GM23338 (cell line): Measurements from ENCODE around the gene VRK3. TPM values are rescaled to one million over a fixed set of nuclear protein-coding genes. Genes with fewer than 3 reads are reported as not detected.

ENCODE experiments used
- ATAC-seq: fragments of 200-7000 bp; cut with Tn5 transposase; 3 replicates; pipeline ENCODE4 v1.9.1; 2020
- DNase-seq: peaks from one replicate; pipeline ENCODE4 v3.0.0-alpha.2; 2015; ENCODE audit warnings: low spot score
- H2AFZ ChIP-seq: fragments of 200-600 bp; sonication (generic); 2 replicates; pipeline ENCODE4 v1.8.0; 2016; ENCODE audit warnings: antibody characterized with exemption, mild to moderate bottlenecking, moderate library complexity
- H3F3A ChIP-seq: fragments of 200-600 bp; sonication (generic); replicated peaks from 2 replicates; pipeline ENCODE4 v1.8.0; 2017; ENCODE audit warnings: antibody characterized with exemption, mixed run types, low read depth
- H3K27ac ChIP-seq: fragments of 200-600 bp; sonication (generic); 2 replicates; pipeline ENCODE4 v1.6.1; 2016; ENCODE audit warnings: low read depth
- H3K27me3 ChIP-seq: fragments of 200-600 bp; sonication (generic); 2 replicates; pipeline ENCODE4 v1.8.0; 2016; ENCODE audit warnings: mild to moderate bottlenecking, mixed run types, moderate library complexity; ENCODE audit not compliant: insufficient read depth
- H3K36me3 ChIP-seq: fragments of 200-600 bp; sonication (generic); 2 replicates; pipeline ENCODE4 v1.8.0; 2016; ENCODE audit warnings: mild to moderate bottlenecking; ENCODE audit not compliant: insufficient read depth
- H3K4me1 ChIP-seq: fragments of 200-600 bp; sonication (generic); 2 replicates; pipeline ENCODE4 v1.8.0; 2016; ENCODE audit warnings: mild to moderate bottlenecking, moderate library complexity; ENCODE audit not compliant: insufficient read depth
- H3K4me2 ChIP-seq: fragments of 200-600 bp; sonication (generic); 2 replicates; pipeline ENCODE4 v1.7.1; 2017; ENCODE audit warnings: mixed run types
- H3K4me3 ChIP-seq: fragments of 200-600 bp; sonication (generic); 2 replicates; pipeline ENCODE4 v1.6.1; 2016; ENCODE audit warnings: mixed run types
- H3K79me2 ChIP-seq: fragments of 200-600 bp; sonication (generic); replicated peaks from 2 replicates; pipeline ENCODE4 v1.8.0; 2017; ENCODE audit warnings: mild to moderate bottlenecking; ENCODE audit not compliant: insufficient read depth
- H3K9me2 ChIP-seq: fragments of 200-600 bp; sonication (generic); 2 replicates; pipeline ENCODE4 v1.8.0; 2017; ENCODE audit not compliant: insufficient read depth
- H4K20me1 ChIP-seq: fragments of 200-600 bp; sonication (generic); replicated peaks from 2 replicates; pipeline ENCODE4 v1.8.0; 2017; ENCODE audit warnings: mild to moderate bottlenecking; ENCODE audit not compliant: insufficient read depth
- H3K27ac Mint-ChIP-seq: 2 replicates; pipeline ENCODE4 v1.8.0; 2020; ENCODE audit warnings: inconsistent platforms, mild to moderate bottlenecking, moderate library complexity, mixed read lengths
- H3K27me3 Mint-ChIP-seq: 3 replicates; pipeline ENCODE4 v1.8.0; 2022; ENCODE audit warnings: low read depth, mild to moderate bottlenecking, moderate library complexity, mixed read lengths, inconsistent platforms; ENCODE audit not compliant: insufficient read depth, poor library complexity
- H3K36me3 Mint-ChIP-seq: 3 replicates; pipeline ENCODE4 v1.8.0; 2021; ENCODE audit warnings: low read depth, mild to moderate bottlenecking, inconsistent platforms, moderate library complexity, mixed read lengths
- H3K4me1 Mint-ChIP-seq: 3 replicates; pipeline ENCODE4 v1.8.0; 2020; ENCODE audit warnings: mild to moderate bottlenecking, inconsistent platforms, mixed read lengths
- H3K4me3 Mint-ChIP-seq: 3 replicates; pipeline ENCODE4 v1.8.0; 2021; ENCODE audit warnings: moderate library complexity, mild to moderate bottlenecking, inconsistent platforms, mixed read lengths
- H3K9me3 Mint-ChIP-seq: 3 replicates; pipeline ENCODE4 v1.8.0; 2020; ENCODE audit warnings: moderate library complexity, mild to moderate bottlenecking, inconsistent platforms, mixed read lengths
- CREB1 ChIP-seq: fragments of 250-450 bp; sonication (Bioruptor Pico); IDR thresholded peaks from 2 replicates; pipeline ENCODE4 v1.5.0; 2020; ENCODE audit warnings: low read depth, mild to moderate bottlenecking, moderate library complexity
- EZH2 ChIP-seq: fragments of 200-600 bp; sonication (generic); IDR thresholded peaks from one replicate; pipeline ENCODE4 v1.8.0; 2017; ENCODE audit warnings: antibody characterized with exemption, mild to moderate bottlenecking, low read depth; ENCODE audit not compliant: unreplicated experiment
- EZH2phosphoT487 ChIP-seq: fragments of 200-600 bp; sonication (generic); IDR thresholded peaks from one replicate; pipeline ENCODE4 v1.8.1; 2018; ENCODE audit warnings: antibody characterized with exemption; ENCODE audit not compliant: unreplicated experiment
- JUNB ChIP-seq: IDR thresholded peaks from one replicate; pipeline ENCODE4 v1.6.1; 2016; ENCODE audit warnings: antibody characterized with exemption; ENCODE audit not compliant: unreplicated experiment
- NANOG ChIP-seq: IDR thresholded peaks from 2 replicates; pipeline ENCODE4 v1.6.1; 2016; ENCODE audit warnings: antibody characterized with exemption, borderline replicate concordance
- POLR2AphosphoS5 ChIP-seq: IDR thresholded peaks from 2 replicates; pipeline ENCODE4 v1.6.1; 2016; ENCODE audit warnings: antibody characterized with exemption, low read depth
- STAT1 ChIP-seq: IDR thresholded peaks from one replicate; pipeline ENCODE4 v1.6.1; 2016; ENCODE audit warnings: antibody characterized with exemption; ENCODE audit not compliant: unreplicated experiment
- ZNF114 ChIP-seq: fragments of 250-450 bp; sonication (Bioruptor Pico); IDR thresholded peaks from 2 replicates; pipeline ENCODE4 v1.5.0; 2020; ENCODE audit warnings: mild to moderate bottlenecking, moderate library complexity
- ZNF331 ChIP-seq: fragments of 250-450 bp; sonication (Bioruptor Pico); IDR thresholded peaks from 2 replicates; pipeline ENCODE4 v1.5.0; 2020; ENCODE audit warnings: low read depth, mild to moderate bottlenecking, moderate library complexity
- polyA plus RNA-seq: library from polyadenylated mRNA; unstranded; fragments of >200 nt; fragmentation: Nextera tagmentation; extraction: Ambion mirVana; gene quantifications from 2 replicates; pipeline ENCODE4 v1.2.1, GENCODE V29; 2016
- total RNA-seq: library from RNA; depleted of rRNA; stranded (reverse); fragments of >200 nt; shearing (Covaris generic); gene quantifications from 2 replicates; pipeline ENCODE4 v1.2.3, GENCODE V29; 2014
- TF ChIP-seq, protein P1 (sequence below): fragments of 250-450 bp; sonication (Bioruptor Pico); IDR thresholded peaks from 2 replicates; pipeline ENCODE4 v1.5.0; 2020; ENCODE audit warnings: mild to moderate bottlenecking, moderate library complexity
- TF ChIP-seq, protein P2 (sequence below), 2 experiments: fragments of 200-600 bp in 1 of 2; sonication (generic) in 1 of 2; conservative IDR thresholded peaks; 2 replicates each; pipeline versions ENCODE4 v1.5.1 to v1.6.1; 2016 to 2017; ENCODE audit warnings: antibody characterized with exemption in 2 of 2, low read depth in 2 of 2, mild to moderate bottlenecking in 2 of 2, moderate library complexity in 1 of 2
- TF ChIP-seq, protein P3 (sequence below): IDR thresholded peaks from 2 replicates; pipeline ENCODE4 v1.6.1; 2016; ENCODE audit warnings: antibody characterized with exemption
- TF ChIP-seq, protein P4 (sequence below): IDR thresholded peaks from one replicate; pipeline ENCODE4 v1.6.1; 2018; ENCODE audit warnings: antibody characterized with exemption; ENCODE audit not compliant: unreplicated experiment

Gene VRK3
- total and polyA plus RNA-seq, 2 experiments from 2014 or later: 17.4 to 29.1 TPM

DNA sequence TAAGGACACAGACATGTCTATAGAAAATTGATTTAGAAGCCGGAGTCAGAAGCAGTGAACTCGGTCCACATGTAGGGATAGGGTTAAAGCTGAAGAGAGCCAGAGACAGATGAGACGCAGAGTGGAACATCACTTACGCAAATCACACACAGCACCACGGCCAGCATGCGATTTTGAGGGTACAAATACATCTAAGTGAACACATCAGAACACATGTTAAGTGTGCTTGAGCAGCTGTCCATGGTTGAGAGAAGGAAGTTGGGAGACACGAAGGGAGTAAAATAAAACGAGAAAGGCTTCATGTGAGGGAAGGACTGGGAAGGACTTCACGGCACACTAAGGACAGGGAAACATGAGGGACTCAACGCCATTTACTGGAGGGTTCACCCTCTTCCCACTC is 38.8 kb downstream of the VRK3 start:
- no peaks in the 10 kb centered on the region; the same call in 1 of the 2 replicates for H4K20me1 ChIP-seq
- no peaks in the 10 kb centered on the region for H3K27me3 ChIP-seq
- Mint-ChIP-seq H3K9me3 (peaks cover 3% of the 10 kb centered on the region; the same call in 2 of the 3 replicates), H3K27ac (no peak overlapping the region), H3K4me3 (no peak overlapping the region), H3K36me3 (no peaks in the 10 kb centered on the region; the same call in 1 of the 3 replicates), H3K27me3 (peaks cover 9% of the 10 kb centered on the region), H3K4me1 (no peaks in the 10 kb centered on the region; the same call in 2 of the 3 replicates)
- H3K9me2 ChIP-seq: no peaks in the 10 kb centered on the region
- no peak overlapping the region for H3K4me3 ChIP-seq
- no peaks in the 10 kb centered on the region for H3F3A ChIP-seq
- H3K36me3 ChIP-seq: no peaks in the 10 kb centered on the region
- ATAC-seq (no peak), DNase-seq (no peak)
- no peak overlapping the region for H2AFZ ChIP-seq
- TF ChIP-seq JUNB: no peak
- no peak for TF ChIP-seq EZH2
- TF ChIP-seq ZNF114 (CRISPR knock-in tag): no peak
- TF ChIP-seq, protein P1, sequence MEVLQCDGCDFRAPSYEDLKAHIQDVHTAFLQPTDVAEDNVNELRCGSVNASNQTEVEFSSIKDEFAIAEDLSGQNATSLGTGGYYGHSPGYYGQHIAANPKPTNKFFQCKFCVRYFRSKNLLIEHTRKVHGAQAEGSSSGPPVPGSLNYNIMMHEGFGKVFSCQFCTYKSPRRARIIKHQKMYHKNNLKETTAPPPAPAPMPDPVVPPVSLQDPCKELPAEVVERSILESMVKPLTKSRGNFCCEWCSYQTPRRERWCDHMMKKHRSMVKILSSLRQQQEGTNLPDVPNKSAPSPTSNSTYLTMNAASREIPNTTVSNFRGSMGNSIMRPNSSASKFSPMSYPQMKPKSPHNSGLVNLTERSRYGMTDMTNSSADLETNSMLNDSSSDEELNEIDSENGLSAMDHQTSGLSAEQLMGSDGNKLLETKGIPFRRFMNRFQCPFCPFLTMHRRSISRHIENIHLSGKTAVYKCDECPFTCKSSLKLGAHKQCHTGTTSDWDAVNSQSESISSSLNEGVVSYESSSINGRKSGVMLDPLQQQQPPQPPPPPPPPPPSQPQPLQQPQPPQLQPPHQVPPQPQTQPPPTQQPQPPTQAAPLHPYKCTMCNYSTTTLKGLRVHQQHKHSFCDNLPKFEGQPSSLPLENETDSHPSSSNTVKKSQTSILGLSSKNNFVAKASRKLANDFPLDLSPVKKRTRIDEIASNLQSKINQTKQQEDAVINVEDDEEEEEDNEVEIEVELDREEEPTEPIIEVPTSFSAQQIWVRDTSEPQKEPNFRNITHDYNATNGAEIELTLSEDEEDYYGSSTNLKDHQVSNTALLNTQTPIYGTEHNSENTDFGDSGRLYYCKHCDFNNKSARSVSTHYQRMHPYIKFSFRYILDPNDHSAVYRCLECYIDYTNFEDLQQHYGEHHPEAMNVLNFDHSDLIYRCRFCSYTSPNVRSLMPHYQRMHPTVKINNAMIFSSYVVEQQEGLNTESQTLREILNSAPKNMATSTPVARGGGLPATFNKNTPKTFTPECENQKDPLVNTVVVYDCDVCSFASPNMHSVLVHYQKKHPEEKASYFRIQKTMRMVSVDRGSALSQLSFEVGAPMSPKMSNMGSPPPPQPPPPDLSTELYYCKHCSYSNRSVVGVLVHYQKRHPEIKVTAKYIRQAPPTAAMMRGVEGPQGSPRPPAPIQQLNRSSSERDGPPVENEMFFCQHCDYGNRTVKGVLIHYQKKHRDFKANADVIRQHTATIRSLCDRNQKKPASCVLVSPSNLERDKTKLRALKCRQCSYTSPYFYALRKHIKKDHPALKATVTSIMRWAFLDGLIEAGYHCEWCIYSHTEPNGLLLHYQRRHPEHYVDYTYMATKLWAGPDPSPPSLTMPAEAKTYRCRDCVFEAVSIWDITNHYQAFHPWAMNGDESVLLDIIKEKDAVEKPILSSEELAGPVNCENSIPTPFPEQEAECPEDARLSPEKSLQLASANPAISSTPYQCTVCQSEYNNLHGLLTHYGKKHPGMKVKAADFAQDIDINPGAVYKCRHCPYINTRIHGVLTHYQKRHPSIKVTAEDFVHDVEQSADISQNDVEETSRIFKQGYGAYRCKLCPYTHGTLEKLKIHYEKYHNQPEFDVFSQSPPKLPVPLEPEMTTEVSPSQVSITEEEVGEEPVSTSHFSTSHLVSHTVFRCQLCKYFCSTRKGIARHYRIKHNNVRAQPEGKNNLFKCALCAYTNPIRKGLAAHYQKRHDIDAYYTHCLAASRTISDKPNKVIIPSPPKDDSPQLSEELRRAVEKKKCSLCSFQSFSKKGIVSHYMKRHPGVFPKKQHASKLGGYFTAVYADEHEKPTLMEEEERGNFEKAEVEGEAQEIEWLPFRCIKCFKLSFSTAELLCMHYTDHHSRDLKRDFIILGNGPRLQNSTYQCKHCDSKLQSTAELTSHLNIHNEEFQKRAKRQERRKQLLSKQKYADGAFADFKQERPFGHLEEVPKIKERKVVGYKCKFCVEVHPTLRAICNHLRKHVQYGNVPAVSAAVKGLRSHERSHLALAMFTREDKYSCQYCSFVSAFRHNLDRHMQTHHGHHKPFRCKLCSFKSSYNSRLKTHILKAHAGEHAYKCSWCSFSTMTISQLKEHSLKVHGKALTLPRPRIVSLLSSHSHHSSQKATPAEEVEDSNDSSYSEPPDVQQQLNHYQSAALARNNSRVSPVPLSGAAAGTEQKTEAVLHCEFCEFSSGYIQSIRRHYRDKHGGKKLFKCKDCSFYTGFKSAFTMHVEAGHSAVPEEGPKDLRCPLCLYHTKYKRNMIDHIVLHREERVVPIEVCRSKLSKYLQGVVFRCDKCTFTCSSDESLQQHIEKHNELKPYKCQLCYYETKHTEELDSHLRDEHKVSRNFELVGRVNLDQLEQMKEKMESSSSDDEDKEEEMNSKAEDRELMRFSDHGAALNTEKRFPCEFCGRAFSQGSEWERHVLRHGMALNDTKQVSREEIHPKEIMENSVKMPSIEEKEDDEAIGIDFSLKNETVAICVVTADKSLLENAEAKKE: no peak
- no peak for TF ChIP-seq CREB1 (CRISPR knock-in tag)
- no peak for TF ChIP-seq POLR2AphosphoS5
- TF ChIP-seq, protein P2, sequence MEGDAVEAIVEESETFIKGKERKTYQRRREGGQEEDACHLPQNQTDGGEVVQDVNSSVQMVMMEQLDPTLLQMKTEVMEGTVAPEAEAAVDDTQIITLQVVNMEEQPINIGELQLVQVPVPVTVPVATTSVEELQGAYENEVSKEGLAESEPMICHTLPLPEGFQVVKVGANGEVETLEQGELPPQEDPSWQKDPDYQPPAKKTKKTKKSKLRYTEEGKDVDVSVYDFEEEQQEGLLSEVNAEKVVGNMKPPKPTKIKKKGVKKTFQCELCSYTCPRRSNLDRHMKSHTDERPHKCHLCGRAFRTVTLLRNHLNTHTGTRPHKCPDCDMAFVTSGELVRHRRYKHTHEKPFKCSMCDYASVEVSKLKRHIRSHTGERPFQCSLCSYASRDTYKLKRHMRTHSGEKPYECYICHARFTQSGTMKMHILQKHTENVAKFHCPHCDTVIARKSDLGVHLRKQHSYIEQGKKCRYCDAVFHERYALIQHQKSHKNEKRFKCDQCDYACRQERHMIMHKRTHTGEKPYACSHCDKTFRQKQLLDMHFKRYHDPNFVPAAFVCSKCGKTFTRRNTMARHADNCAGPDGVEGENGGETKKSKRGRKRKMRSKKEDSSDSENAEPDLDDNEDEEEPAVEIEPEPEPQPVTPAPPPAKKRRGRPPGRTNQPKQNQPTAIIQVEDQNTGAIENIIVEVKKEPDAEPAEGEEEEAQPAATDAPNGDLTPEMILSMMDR (conservative IDR thresholded peaks at IDR 0.05; ENCODE audit: low read depth in 2 of 2): no peak
- no peak for TF ChIP-seq NANOG
- TF ChIP-seq, protein P3, sequence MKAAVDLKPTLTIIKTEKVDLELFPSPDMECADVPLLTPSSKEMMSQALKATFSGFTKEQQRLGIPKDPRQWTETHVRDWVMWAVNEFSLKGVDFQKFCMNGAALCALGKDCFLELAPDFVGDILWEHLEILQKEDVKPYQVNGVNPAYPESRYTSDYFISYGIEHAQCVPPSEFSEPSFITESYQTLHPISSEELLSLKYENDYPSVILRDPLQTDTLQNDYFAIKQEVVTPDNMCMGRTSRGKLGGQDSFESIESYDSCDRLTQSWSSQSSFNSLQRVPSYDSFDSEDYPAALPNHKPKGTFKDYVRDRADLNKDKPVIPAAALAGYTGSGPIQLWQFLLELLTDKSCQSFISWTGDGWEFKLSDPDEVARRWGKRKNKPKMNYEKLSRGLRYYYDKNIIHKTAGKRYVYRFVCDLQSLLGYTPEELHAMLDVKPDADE: no peak
- TF ChIP-seq STAT1: no peak
- TF ChIP-seq ZNF331 (CRISPR knock-in tag): no peak
- TF ChIP-seq, protein P4, sequence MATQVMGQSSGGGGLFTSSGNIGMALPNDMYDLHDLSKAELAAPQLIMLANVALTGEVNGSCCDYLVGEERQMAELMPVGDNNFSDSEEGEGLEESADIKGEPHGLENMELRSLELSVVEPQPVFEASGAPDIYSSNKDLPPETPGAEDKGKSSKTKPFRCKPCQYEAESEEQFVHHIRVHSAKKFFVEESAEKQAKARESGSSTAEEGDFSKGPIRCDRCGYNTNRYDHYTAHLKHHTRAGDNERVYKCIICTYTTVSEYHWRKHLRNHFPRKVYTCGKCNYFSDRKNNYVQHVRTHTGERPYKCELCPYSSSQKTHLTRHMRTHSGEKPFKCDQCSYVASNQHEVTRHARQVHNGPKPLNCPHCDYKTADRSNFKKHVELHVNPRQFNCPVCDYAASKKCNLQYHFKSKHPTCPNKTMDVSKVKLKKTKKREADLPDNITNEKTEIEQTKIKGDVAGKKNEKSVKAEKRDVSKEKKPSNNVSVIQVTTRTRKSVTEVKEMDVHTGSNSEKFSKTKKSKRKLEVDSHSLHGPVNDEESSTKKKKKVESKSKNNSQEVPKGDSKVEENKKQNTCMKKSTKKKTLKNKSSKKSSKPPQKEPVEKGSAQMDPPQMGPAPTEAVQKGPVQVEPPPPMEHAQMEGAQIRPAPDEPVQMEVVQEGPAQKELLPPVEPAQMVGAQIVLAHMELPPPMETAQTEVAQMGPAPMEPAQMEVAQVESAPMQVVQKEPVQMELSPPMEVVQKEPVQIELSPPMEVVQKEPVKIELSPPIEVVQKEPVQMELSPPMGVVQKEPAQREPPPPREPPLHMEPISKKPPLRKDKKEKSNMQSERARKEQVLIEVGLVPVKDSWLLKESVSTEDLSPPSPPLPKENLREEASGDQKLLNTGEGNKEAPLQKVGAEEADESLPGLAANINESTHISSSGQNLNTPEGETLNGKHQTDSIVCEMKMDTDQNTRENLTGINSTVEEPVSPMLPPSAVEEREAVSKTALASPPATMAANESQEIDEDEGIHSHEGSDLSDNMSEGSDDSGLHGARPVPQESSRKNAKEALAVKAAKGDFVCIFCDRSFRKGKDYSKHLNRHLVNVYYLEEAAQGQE: no peak
- TF ChIP-seq EZH2phosphoT487: no peak
- no peaks in the 10 kb centered on the region for H3K79me2 ChIP-seq
- no peaks in the 10 kb centered on the region for H3K4me1 ChIP-seq
- no peak overlapping the region for H3K4me2 ChIP-seq
- no peak overlapping the region for H3K27ac ChIP-seq
